HG03457 (cell line): ENCODE measurements around the gene AP2S1.
"Not testable (repeated sequence)": the region's sequence is repeated elsewhere in the genome, so short reads cannot be mapped to it uniquely, and the experiment has no call there.

Source experiments
- ATAC-seq: cut with Tn5 transposase; IDR thresholded peaks from one replicate; pipeline ENCODE4 v1.9.1; 2021; ENCODE audit warnings: moderate number of reproducible peaks; ENCODE audit not compliant: unreplicated experiment

AP2S1 gene

GRCh38 chr19:46850228-46851203 lies at the start of gene AP2S1:
AP2S1 (minus strand) TSS chr19:46850846; CDS start chr19:46850766, 80 bp downstream.
- peak; percentile 81 for ATAC-seq

DNA sequence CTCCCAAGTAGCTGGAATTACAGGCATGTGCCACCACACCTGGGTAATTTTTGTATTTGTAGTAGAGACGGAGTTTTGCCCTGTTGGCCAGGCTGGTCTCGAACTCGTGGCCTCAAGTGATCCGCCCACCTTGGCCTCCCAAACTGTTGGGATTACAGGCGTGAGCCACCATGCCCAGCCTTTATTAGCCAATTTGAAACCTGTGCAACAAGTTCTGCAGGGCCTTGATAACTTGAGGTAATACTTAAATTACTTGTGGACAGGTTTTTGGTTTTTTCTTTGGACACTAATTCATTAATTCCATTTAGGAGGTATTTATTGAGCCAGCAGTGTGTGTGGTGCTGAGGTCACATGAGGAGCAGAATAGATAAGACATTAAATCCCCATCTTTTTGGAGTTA lies 49.7 kb upstream of the AP2S1 start:
- ATAC-seq = no peak

- no peak for ATAC-seq
These were observed 48.1 kb upstream of the AP2S1 start for GRCh38 chr19:46898731-46899130.

DNA sequence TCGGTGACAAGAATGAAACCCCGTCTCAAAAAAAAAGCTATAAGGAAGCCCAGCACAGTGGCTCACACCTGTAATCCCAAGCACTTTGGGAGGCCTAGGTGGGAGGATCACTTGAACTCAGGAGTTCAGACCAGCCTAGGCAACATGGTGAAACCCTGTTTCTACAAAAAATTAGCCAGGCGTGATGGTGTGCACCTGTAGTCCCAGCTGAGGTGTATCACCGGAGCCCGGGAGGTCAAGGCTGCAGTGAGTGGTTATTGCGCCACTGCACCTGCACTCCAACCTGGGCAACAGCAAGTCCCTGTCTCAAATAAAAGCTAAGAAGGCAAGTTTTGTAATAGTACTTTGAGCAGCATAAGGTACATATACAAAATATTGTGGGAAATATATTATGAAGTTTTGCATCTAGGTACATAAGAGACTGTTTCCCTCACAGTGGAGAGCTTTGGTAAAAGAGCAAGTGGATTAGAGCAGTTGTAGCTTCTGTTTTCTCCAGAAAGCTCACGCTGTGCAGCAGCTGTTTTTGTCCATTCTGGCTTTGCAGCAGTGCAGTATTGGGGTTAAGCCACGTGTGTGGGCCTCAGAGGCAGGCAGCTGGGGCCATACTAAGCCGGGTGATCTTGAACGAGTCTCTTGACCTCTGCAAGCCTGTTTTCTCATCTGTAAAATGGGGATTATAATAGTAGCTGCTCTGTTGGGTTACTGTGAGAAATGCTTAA lies 45.6 kb upstream of the AP2S1 start:
- ATAC-seq = no peak

DNA sequence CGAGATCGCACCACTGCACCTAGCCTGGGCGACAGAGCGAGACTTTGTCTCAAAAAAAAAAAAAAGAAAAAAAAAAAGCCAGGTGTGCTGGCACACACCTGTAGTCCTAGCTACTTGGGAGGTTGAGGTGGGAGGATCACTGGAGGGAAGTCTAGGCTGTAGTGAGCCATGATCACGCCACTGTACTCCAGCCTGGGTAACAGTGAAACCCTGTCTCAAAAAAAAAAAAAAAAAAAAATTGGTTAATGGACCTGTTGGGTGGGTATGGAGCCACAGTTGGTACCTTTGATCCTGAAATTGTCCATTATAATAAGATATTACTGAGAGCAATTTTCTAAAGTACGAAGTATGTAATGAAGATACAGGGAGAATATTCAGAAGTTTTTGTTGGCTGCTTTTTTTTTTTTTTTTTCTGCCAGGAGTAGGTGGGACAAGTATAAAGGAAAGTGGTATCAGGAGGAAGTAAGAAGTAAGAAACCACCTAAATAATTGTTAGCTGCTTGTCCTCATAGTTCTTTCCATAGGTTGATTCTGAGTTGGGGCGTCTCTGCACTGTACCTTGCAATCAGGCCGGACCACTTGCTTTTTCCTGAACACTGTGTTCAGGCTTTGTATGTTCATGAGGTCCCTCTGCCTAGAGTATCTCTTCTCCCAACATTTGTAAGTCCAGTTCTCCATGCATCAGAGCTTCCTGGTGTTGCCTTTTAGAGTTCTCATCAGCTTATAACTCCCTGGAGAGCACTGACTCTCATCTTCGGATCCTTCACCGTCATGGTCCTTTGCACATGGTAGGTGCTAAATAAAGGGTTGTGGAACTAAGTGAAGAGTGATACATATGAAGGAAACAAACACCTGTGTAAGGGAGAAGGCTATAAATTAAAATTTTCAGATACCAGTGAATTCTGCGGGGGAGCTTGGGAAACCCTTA lies 41.9 kb upstream of the AP2S1 start:
- ATAC-seq = no peak

- ATAC-seq = no peak
These were observed 40.0 kb upstream of the AP2S1 start for GRCh38 chr19:46890423-46891170.

DNA sequence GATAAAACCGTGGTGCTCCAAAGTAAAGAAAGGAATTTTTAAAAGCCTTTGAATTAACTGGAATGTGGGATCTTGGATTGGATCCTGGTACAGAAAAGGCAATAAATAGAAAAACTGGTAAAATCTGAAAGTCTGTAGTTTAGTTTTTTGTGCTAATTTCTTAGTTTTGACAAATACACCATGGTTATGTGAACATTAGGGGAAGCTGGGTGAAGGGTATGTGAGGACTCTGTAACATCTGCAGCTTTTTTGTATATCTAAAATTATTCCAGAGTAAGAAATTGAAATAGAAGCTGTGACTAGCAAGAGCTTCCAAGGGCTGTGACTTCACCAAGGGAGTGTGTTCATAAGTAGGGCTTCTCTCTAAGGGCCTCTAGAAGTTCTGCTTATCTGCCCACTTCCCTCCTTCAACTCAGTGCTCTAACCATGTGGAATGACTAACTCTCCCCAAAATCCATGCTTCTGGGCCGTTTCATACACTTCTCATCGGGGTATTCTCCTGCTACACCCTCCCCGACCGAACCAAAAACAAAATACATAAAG lies 36.7 kb upstream of the AP2S1 start:
- ATAC-seq = no peak

- no peak for ATAC-seq
These were observed 36.0 kb upstream of the AP2S1 start for GRCh38 chr19:46886546-46887239.

- no peak for ATAC-seq
These were observed 34.8 kb upstream of the AP2S1 start for GRCh38 chr19:46885411-46885810.

DNA sequence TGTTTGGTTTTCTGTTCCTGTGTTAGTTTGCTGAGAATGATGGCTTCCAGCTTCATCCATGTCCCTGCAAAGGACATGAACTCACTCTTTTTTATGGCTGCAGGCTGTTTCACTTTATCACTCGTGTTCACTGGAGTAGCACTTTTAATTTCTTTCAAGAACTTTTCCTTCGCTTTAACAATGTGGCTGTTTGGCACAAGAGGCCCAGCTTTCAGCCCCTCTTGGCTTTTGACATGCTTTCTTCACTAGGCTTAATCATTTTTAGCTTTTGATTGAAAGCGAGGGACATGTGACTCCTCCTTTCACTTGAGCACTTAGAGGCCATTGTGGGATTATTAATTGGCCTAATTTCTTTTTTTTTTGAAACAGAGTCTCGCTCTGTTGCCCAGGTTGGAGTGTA lies 32.1 kb upstream of the AP2S1 start:
- ATAC-seq = not testable (repeated sequence)

DNA sequence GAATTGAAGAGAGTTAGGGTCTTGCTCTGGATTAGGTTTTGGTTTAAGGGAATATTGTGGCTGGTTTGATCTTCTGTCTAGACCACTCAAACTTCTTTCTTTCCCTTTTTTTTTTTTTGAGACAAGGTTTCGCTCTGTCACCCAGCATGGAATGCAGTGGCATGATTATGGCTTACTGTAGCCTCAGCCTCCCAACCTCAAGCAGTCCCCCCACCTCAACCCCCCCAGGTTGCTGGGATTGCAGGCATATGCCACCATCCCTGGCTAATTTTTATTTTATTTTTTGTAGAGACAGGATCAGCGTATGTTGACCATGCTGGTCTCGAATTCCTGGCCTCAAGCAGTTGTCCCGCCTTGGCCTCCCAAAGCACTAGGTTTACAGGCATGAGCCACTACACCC lies 31.4 kb upstream of the AP2S1 start:
- no peak for ATAC-seq

- no peak for ATAC-seq
These were observed 30.4 kb upstream of the AP2S1 start for GRCh38 chr19:46881092-46881491.

GRCh38 chr19:46880431-46880830 lies 29.8 kb upstream of the AP2S1 start:
- no peak for ATAC-seq

DNA sequence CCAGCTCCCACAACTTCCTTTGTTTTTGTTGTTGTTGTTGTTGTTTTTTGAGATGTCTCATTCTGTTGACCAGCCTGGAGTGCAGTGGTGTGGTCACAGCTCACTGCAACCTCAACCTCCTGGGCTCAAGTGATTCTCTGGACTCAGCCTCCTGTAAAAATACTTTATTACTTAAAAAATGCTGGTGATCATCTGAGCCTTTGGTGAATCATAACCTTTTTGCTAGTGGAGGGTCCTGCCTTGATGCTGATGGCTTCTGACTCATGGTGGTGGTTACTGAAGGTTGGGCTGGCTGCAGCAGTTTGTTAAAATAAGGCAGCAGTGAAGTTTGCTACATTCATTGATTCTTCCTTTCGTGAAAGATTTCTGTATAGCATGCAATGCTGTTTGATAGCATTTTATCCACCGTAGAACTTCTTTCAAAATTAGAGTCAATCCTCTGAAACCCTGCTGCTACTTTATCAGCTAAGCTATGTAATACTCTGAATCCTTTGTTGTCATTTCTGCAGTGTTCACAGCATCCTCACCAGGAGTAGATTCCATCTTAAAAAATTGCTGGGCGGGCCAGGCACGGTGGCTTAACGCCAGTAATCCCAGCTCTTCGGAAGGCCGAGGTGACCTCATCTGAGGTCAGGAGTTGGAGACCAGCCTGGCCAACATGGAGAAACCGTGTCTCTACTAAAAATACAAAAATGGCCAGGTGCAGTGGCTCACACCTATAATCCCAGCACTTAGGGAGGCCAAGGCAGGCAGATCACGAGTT lies 28.1 kb upstream of the AP2S1 start:
- ATAC-seq = no peak

DNA sequence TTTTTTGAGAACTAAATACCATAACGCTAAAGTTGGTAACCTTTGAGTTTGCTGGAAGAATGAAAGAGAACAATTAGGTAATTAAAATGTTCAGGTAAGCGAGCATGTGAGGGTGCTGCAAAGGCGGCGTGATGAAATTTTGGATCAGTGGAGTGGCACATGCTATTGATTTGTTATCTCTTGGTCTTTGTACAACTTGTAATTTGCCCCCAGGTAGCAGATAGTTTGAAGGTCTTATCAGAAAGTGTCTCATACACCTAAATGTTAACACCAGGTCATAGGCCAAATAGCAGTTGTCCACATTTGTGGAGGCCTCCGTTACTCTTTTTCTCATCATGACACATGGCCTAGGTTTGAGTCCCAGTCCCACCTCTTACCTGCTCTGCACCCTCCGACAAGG lies 25.0 kb upstream of the AP2S1 start:
- ATAC-seq = no peak

- no peak for ATAC-seq
These were observed 24.6 kb upstream of the AP2S1 start for GRCh38 chr19:46875234-46875633.

DNA sequence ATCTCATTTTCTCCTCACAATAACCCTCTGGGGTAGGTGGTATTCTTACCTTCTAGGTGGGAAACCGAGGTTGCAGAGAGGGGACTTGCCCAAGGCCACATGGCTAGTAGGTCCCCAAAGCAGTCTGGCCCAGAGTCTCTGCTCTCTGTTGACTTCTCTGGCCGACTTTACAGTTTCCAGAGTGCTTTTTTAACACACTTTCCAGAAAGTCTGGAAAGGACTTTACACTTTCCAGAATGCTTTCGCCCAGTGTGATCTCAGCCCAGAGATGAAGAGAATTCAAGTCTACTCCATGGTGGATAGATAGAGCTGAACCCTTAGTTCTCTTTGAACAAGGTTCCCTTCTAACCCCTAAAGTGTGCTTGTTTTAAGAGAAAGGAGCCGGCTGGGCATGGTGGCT lies 22.3 kb upstream of the AP2S1 start:
- no peak for ATAC-seq

GRCh38 chr19:46871173-46871572 lies 20.5 kb upstream of the AP2S1 start:
- ATAC-seq = not testable (repeated sequence)
